Psoas muscle (tissue), 8 donors: Measurements from ENCODE around the gene PLCB3. TPM values are rescaled to one million over a fixed set of nuclear protein-coding genes. Genes with fewer than 3 reads are reported as not detected.
"Not testable (repeated sequence)": the region's sequence is repeated elsewhere in the genome, so short reads cannot be mapped to it uniquely, and the experiment has no call there.

Source experiments
- ATAC-seq, 4 donors: fragments of 200-7000 bp; cut with Tn5 transposase; one replicate each; pipeline ENCODE4 v1.9.1; 2020; ENCODE audit warnings: moderate library complexity in 3 of 4, mild to moderate bottlenecking in 2 of 4
- DNase-seq, 2 donors: peaks; one replicate each; pipeline ENCODE4 v3.0.0-alpha.2; 2020
- H3K27ac ChIP-seq: fragments of 200-600 bp; one replicate; pipeline ENCODE4 v1.8.0; 2022
- H3K27me3 ChIP-seq, 3 donors: fragments of 200-600 bp in 1 of 3; one replicate each; pipeline versions ENCODE4 v1.6.1 to v1.8.0; 2013 to 2022; ENCODE audit warnings: low read length in 2 of 3, mild to moderate bottlenecking in 2 of 3, moderate library complexity in 1 of 3; ENCODE audit not compliant: insufficient read depth in 3 of 3
- H3K36me3 ChIP-seq, 2 donors: fragments of 200-600 bp in 1 of 2; one replicate each; pipeline versions ENCODE4 v1.6.1 to v1.8.0; 2013 to 2022; ENCODE audit warnings: low read depth in 1 of 2, mild to moderate bottlenecking in 1 of 2, moderate library complexity in 1 of 2; ENCODE audit not compliant: insufficient read depth in 1 of 2
- H3K4me1 ChIP-seq: fragments of 200-600 bp; one replicate; pipeline ENCODE4 v1.8.0; 2022
- H3K4me3 ChIP-seq: fragments of 200-600 bp; one replicate; pipeline ENCODE4 v1.8.0; 2022; ENCODE audit warnings: mild to moderate bottlenecking
- H3K9me3 ChIP-seq: fragments of 200-600 bp; one replicate; pipeline ENCODE4 v1.8.0; 2022
- CTCF ChIP-seq: fragments of 200-600 bp; IDR thresholded peaks from one replicate; pipeline ENCODE4 v1.8.0; 2022; ENCODE audit warnings: antibody characterized with exemption
- WGBS, 3 donors: extraction: QIAGEN DNeasy Blood & Tissue Kit; methylation state at CpG; one replicate each; pipeline versions ENCODE4 v1.1.6 to v1.1.7; 2013; 5-methylcytosine and 5-hydroxymethylcytosine counted together
- intact Hi-C, 2 donors: fragments of 100-400 bp; cut with DNase I; formaldehyde crosslinking; loops; one replicate each; pipeline versions ENCODE4 v1.11.0 to v1.14.2; 2022
- polyA plus RNA-seq, 3 donors: library from polyadenylated mRNA; stranded (reverse); fragments of 200-250 nt; gene quantifications; one replicate each; pipeline ENCODE4 v1.2.3, GENCODE V29; 2013
- total RNA-seq, 4 donors: library from RNA; stranded (reverse); fragmentation: NEBNext Ultra II Directional in 2 of 4; extraction: Animal tissue kit (Norgen Biotek cat#: 25700) in 2 of 4; gene quantifications; one replicate each; pipeline versions ENCODE4 v1.2.1 to v1.2.4, GENCODE V29; 2021 to 2023
- donor health status: healthy with polysubstance abuse.
- donor health status: DM: no; HTN: no; CAD: no; lungs with moderate emphysema.
- donor health status: Bipolar disorder and iron deficiency.
- donor health status: healthy.
- donor health status: DM: yes; HTN: yes; CAD: no.
- donor health status: DM: no; HTN: no; CAD: no.
- donor health status: DM: no; HTN: no; CAD: no.
- donor health status: DM: yes; HTN: yes; CAD: no.

The PLCB3 gene
- total and polyA plus RNA-seq, 7 donors, result 3.8 to 10.4 (median 5.9) TPM

- peak; percentile 80 to 91 for DNase-seq
- peak overlapping the region; percentile 46 for H3K4me3 ChIP-seq
- H3K9me3 ChIP-seq, result no peaks in the 10 kb centered on the region
- WGBS, 3 donors, result 26 to 49% (median 34%) methylated on average over 18 of the region's 18 CpGs
- TF ChIP-seq CTCF, result no peak
- peak overlapping the region; percentile 83 for H3K27ac ChIP-seq
- H3K36me3 ChIP-seq, result peaks cover 5 to 28% of the 10 kb centered on the region in 2 donors
- no peaks in the 10 kb centered on the region for H3K27me3 ChIP-seq
- H3K4me1 ChIP-seq, result peaks cover 31% of the 10 kb centered on the region
- intact Hi-C loops, result no loop called here
- peak; percentile 14 to 46 (median 36) for ATAC-seq
Observed at GRCh38 chr11:64313491-64314145, 62.3 kb downstream of the PLCB3 start.

GRCh38 chr11:64314146-64314804 lies 62.9 kb downstream of the PLCB3 start:
- ATAC-seq (no peak), DNase-seq (no peak)
- peaks cover 31% of the 10 kb centered on the region for H3K4me1 ChIP-seq
- intact Hi-C loops, result no loop called here
- WGBS, 3 donors, result 45 to 61% (median 59%) methylated on average over 18 to 19 of the region's 19 CpGs
- H3K27me3 ChIP-seq, result no peaks in the 10 kb centered on the region
- peaks cover 5 to 28% of the 10 kb centered on the region in 2 donors for H3K36me3 ChIP-seq
- no peak for TF ChIP-seq CTCF
- H3K4me3 ChIP-seq, result peak overlapping the region; percentile 46
- peak overlapping the region; percentile 83 for H3K27ac ChIP-seq
- no peaks in the 10 kb centered on the region for H3K9me3 ChIP-seq

GRCh38 chr11:64314805-64315561 lies 63.7 kb downstream of the PLCB3 start:
- no peak for TF ChIP-seq CTCF
- Histone ChIP-seq H3K9me3 (no peaks in the 10 kb centered on the region), H3K27me3 (no peaks in the 10 kb centered on the region), H3K36me3 (peaks cover 5 to 28% of the 10 kb centered on the region in 2 donors), H3K4me3 (no peak overlapping the region), H3K4me1 (peaks cover 31% of the 10 kb centered on the region), H3K27ac (no peak overlapping the region)
- ATAC-seq (no peak), DNase-seq (no peak)
- intact Hi-C loops, result no loop called here
- 82 to 85% (median 84%) methylated on average over 24 of the region's 24 CpGs for WGBS, 3 donors

GRCh38 chr11:64315667-64316526 lies 64.6 kb downstream of the PLCB3 start:
- peak overlapping the region; percentile 86 for H3K4me3 ChIP-seq
- DNase-seq, result not testable (repeated sequence)

More at GRCh38 chr11:64315667-64316526, 64.6 kb downstream of the PLCB3 start:
- Histone ChIP-seq H3K27ac (peak overlapping the region; percentile 99), H3K4me1 (peaks cover 31% of the 10 kb centered on the region), H3K36me3 (peaks cover 7 to 28% of the 10 kb centered on the region in 2 donors)
- H3K27me3 ChIP-seq, H3K9me3 ChIP-seq, intact Hi-C loops, ATAC-seq: not testable (repeated sequence)
- 56 to 64% (median 63%) methylated on average over 24 to 25 of the region's 25 CpGs for WGBS, 3 donors
